HCT116 (cell line): ENCODE measurements around the gene ZFP92.

Source experiments
- CEBPB ChIP-seq: IDR thresholded peaks from 2 replicates; pipeline ENCODE4 v1.6.1; 2012; ENCODE audit warnings: low read depth
- CTCF ChIP-seq, 3 experiments: fragments of 200-600 bp in 1 of 3; sonication (generic) in 1 of 3; IDR thresholded peaks in 2 of 3; conservative IDR thresholded peaks in 1 of 3; 2 replicates each; pipeline ENCODE4 v1.5.1; 2012 to 2017; ENCODE audit warnings: low read depth in 2 of 3, low read length in 2 of 3, antibody characterized with exemption in 1 of 3, borderline replicate concordance in 1 of 3, control low read depth in 1 of 3, mild to moderate bottlenecking in 1 of 3, mixed read lengths in 1 of 3, mixed run types in 1 of 3, moderate library complexity in 1 of 3; ENCODE audit not compliant: insufficient read depth in 1 of 3
- ELF1 ChIP-seq: IDR thresholded peaks from 2 replicates; pipeline ENCODE4 v1.6.1; 2012; ENCODE audit warnings: low read depth, borderline replicate concordance
- RAD21 ChIP-seq: IDR thresholded peaks from 2 replicates; pipeline ENCODE4 v1.6.1; 2012; ENCODE audit warnings: low read depth, mild to moderate bottlenecking
- TCF7L2 ChIP-seq: IDR thresholded peaks from 2 replicates; pipeline ENCODE4 v1.7.0; 2011; ENCODE audit warnings: borderline replicate concordance, inconsistent platforms; ENCODE audit not compliant: insufficient read depth, insufficient read length; ENCODE audit errors: extremely low read depth

- TF ChIP-seq CEBPB (no peak), TCF7L2 (no peak), CTCF (IDR thresholded peaks at IDR 0.05 in 2 of 3, conservative IDR thresholded peaks at IDR 0.05 in 1 of 3; ENCODE audit: borderline replicate concordance in 1 of 3, insufficient read depth in 1 of 3, low read depth in 2 of 3, low read length in 2 of 3) (no peak), ELF1 (no peak), RAD21 (no peak)
Measured at GRCh38 chrX:153455571-153455970, 44.3 kb downstream of the ZFP92 start.
